Esophagus squamous epithelium (tissue), 5 donors: ENCODE measurements around the gene FBXW11. TPM values are rescaled to one million over a fixed set of nuclear protein-coding genes. Genes with fewer than 3 reads are reported as not detected.

Experiments
- DNase-seq: peaks from one replicate; lab custom pipeline; 2025; lab: John Stamatoyannopoulos, UW
- H3K27ac ChIP-seq, 4 donors: fragments of 200-600 bp; sonication (generic); one replicate each; pipeline ENCODE4 v1.5.1; 2016 to 2019; ENCODE audit warnings: mild to moderate bottlenecking in 1 of 4
- H3K27me3 ChIP-seq, 4 donors: fragments of 200-600 bp; sonication (generic); 1 replicate in 3 of 4; 2 replicates in 1 of 4; pipeline versions ENCODE4 v1.5.1 to v1.6.0; 2017 to 2021; ENCODE audit warnings: antibody characterized with exemption in 1 of 4
- H3K36me3 ChIP-seq, 3 donors: fragments of 200-600 bp; sonication (generic); one replicate each; pipeline ENCODE4 v1.5.1; 2016 to 2019
- H3K4me1 ChIP-seq, 3 donors: fragments of 200-600 bp; sonication (generic); one replicate each; pipeline ENCODE4 v1.5.1; 2017 to 2019
- H3K4me3 ChIP-seq, 4 donors: fragments of 200-600 bp; sonication (generic); 1 replicate in 3 of 4; 2 replicates in 1 of 4; pipeline ENCODE4 v1.5.1; 2016 to 2019; ENCODE audit warnings: mild to moderate bottlenecking in 2 of 4, moderate library complexity in 1 of 4
- H3K9me3 ChIP-seq, 3 donors: fragments of 200-600 bp; sonication (generic); one replicate each; pipeline ENCODE4 v1.5.1; 2016 to 2019
- POLR2A ChIP-seq, 4 donors: fragments of 450-650 bp; IDR thresholded peaks; one replicate each; pipeline ENCODE4 v1.6.1; 2017; ENCODE audit warnings: antibody characterized with exemption in 4 of 4, mild to moderate bottlenecking in 4 of 4, moderate library complexity in 3 of 4
- WGBS, 2 donors: methylation state at CpG; one replicate each; pipeline ENCODE4 v1.1.5; 2018; 5-methylcytosine and 5-hydroxymethylcytosine counted together
- intact Hi-C: fragments of 100-400 bp; cut with DNase I; formaldehyde crosslinking; loops from one replicate; pipeline ENCODE4 v1.15.0; 2022
- total RNA-seq, 4 donors: library from RNA; depleted of rRNA; stranded (reverse); fragments of >200 nt; gene quantifications; one replicate each; pipeline ENCODE4 v1.1.0, GENCODE V29; 2016
- TF ChIP-seq, protein P1 (sequence below), 6 experiments: fragments of 450-650 bp in 4 of 6; fragments of 200-600 bp in 2 of 6; sonication (generic) in 2 of 6; IDR thresholded peaks; one replicate each; pipeline ENCODE4 v1.5.1; 2016 to 2019; ENCODE audit warnings: antibody characterized with exemption in 6 of 6, mild to moderate bottlenecking in 4 of 6, moderate library complexity in 4 of 6
- donor health status: DM: yes; HTN: yes; CAD: no.

Gene FBXW11
- total RNA-seq, 4 donors from 2014 or later: 43.5 to 63.2 (median 49.0) TPM

DNA sequence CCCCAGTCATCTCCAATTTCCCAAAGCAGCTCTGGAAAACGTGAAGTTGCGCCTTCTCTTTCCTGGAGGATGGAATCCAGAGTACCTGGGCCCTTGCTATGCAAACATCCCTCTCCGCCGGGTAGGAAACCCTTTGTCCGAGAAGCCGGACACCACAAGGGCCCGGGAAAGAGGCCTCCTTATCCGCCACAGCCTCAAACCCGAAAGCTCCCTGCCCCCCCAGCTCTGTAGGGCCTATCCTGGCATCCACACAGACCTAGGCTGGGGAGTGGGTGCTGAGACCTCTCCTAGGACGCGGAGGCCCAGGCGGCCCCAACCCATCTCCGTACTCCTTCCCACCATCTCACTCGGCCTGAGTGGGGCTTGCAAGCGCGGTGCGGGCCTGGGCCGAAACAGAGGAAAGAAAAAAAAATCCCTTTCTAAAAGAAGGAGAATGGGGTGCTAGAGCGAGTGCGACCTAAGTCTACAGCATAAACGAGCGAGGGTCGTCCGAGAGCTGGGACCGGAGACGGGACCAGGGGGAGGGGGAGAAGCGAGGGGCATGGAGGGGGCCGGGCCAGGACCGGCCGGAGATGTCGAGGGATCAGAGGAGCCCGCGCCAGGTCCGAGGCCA, 624 bp downstream of the FBXW11 start:
- no peak for DNase-seq
- no peaks in the 10 kb centered on the region for H3K36me3 ChIP-seq
- peak overlapping the region; percentile 94 to 98 (median 96) for H3K27ac ChIP-seq
- no peaks in the 10 kb centered on the region for H3K27me3 ChIP-seq
- peaks cover 17 to 60% (median 34%) of the 10 kb centered on the region in 3 donors for H3K4me1 ChIP-seq
- TF ChIP-seq, protein P1, sequence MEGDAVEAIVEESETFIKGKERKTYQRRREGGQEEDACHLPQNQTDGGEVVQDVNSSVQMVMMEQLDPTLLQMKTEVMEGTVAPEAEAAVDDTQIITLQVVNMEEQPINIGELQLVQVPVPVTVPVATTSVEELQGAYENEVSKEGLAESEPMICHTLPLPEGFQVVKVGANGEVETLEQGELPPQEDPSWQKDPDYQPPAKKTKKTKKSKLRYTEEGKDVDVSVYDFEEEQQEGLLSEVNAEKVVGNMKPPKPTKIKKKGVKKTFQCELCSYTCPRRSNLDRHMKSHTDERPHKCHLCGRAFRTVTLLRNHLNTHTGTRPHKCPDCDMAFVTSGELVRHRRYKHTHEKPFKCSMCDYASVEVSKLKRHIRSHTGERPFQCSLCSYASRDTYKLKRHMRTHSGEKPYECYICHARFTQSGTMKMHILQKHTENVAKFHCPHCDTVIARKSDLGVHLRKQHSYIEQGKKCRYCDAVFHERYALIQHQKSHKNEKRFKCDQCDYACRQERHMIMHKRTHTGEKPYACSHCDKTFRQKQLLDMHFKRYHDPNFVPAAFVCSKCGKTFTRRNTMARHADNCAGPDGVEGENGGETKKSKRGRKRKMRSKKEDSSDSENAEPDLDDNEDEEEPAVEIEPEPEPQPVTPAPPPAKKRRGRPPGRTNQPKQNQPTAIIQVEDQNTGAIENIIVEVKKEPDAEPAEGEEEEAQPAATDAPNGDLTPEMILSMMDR (IDR thresholded peaks at IDR 0.05): no peak
- TF ChIP-seq POLR2A (IDR thresholded peaks at IDR 0.05): no peak
- peak overlapping the region; percentile 79 to 97 (median 92) for H3K4me3 ChIP-seq
- H3K9me3 ChIP-seq: no peaks in the 10 kb centered on the region
- intact Hi-C loops: no loop called here
- 1% methylated on average over 15 to 18 of the region's 34 CpGs for WGBS, 2 donors

GRCh38 chr5:172004824-172005237, 1.6 kb downstream of the FBXW11 start:
- Histone ChIP-seq H3K27ac (peak overlapping the region; percentile 94 to 98 (median 96)), H3K9me3 (no peaks in the 10 kb centered on the region), H3K27me3 (no peaks in the 10 kb centered on the region), H3K4me1 (peaks cover 26 to 70% (median 43%) of the 10 kb centered on the region in 3 donors), H3K4me3 (peak overlapping the region; percentile 79 to 97 (median 92)), H3K36me3 (no peaks in the 10 kb centered on the region)
- intact Hi-C loops: no loop called here
- no peak for DNase-seq
- TF ChIP-seq, protein P1 (IDR thresholded peaks at IDR 0.05): no peak
- TF ChIP-seq POLR2A (IDR thresholded peaks at IDR 0.05): no peak
- WGBS, 2 donors: 20 to 31% methylated on average over 3 of the region's 3 CpGs

DNA sequence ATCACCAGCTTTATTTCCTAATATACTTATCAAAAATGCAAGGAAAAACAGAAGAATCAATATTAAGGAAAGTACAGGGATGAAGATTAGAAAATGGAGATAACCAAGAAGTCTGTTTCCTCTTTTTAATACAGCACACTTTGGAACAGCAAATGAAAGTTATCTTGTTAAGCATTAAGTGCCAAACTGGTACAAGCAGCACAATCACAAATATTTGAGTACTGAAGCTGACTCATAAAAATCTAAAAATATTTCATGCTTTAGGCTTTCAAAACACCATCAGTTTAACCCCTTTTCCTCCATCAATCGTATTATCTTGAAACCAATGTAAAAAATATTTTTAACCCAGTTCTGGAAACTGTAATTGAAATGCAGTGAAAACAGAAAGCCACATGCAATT, 2.7 kb downstream of the FBXW11 start:
- Histone ChIP-seq H3K4me1 (peaks cover 26 to 81% (median 48%) of the 10 kb centered on the region in 3 donors), H3K36me3 (no peaks in the 10 kb centered on the region), H3K9me3 (no peaks in the 10 kb centered on the region), H3K27ac (peak overlapping the region in 2 of 4 donors; percentile 9 to 23), H3K27me3 (no peaks in the 10 kb centered on the region), H3K4me3 (peak overlapping the region in 1 of 4 donors; percentile 1)
- no peak for DNase-seq
- 18 to 24% methylated on average over 1 of the region's 1 CpG for WGBS, 2 donors
- TF ChIP-seq, protein P1 (IDR thresholded peaks at IDR 0.05): no peak
- no peak for TF ChIP-seq POLR2A (IDR thresholded peaks at IDR 0.05)
- intact Hi-C loops: no loop called here

DNA sequence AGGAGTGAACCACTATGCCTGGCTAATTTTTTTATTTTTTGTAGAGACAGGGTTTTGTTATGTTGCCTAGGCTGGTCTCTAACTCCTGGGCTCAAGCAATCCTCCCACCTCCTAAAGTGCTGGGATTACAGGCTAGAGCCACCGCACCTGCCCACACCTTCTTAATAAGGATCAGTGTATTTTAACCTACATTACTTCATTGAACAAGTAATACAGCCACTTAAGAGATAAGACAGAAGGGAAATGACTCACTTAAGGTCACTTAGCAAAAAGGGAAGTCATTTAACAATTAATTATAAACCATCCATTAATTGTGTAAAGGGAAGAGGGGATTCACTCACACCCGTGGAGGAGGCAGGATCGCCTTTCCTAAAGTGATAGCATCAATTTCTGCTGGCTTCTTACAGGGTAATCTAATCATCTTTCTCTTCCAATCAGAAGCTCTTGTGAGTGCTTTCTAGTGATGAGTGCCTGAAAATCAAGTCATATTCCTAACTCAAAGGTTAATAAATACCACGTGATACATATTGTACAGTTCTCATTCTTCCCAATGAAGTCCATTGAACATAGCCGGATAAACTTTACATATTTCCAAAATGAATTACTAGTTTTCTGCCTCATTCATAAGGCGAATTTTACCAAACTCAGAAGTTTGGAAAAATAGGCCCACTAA, 3.5 kb downstream of the FBXW11 start:
- H3K27me3 ChIP-seq: no peaks in the 10 kb centered on the region
- H3K27ac ChIP-seq: peak overlapping the region in 2 of 4 donors; percentile 9 to 23
- no peak for DNase-seq
- peaks cover 26 to 83% (median 52%) of the 10 kb centered on the region in 3 donors for H3K4me1 ChIP-seq
- no peak overlapping the region for H3K4me3 ChIP-seq
- intact Hi-C loops: no loop called here
- WGBS, 2 donors: 65 to 74% methylated on average over 6 of the region's 6 CpGs
- H3K9me3 ChIP-seq: no peaks in the 10 kb centered on the region
- no peaks in the 10 kb centered on the region for H3K36me3 ChIP-seq
- no peak for TF ChIP-seq POLR2A (IDR thresholded peaks at IDR 0.05)
- TF ChIP-seq, protein P1 (IDR thresholded peaks at IDR 0.05): no peak

GRCh38 chr5:172002310-172002709, 4.1 kb downstream of the FBXW11 start:
- Histone ChIP-seq H3K4me3 (no peak overlapping the region), H3K9me3 (no peaks in the 10 kb centered on the region), H3K4me1 (peaks cover 22 to 83% (median 51%) of the 10 kb centered on the region in 3 donors), H3K27ac (peak overlapping the region in 1 of 4 donors; percentile 23), H3K27me3 (no peaks in the 10 kb centered on the region), H3K36me3 (no peaks in the 10 kb centered on the region)
- no peak for TF ChIP-seq POLR2A (IDR thresholded peaks at IDR 0.05)
- TF ChIP-seq, protein P1 (IDR thresholded peaks at IDR 0.05): peak in 5 of 6 experiments; percentile 13 to 49 (median 28)
- intact Hi-C loops: no loop called here
- WGBS, 2 donors: 23 to 30% methylated on average over 2 of the region's 2 CpGs
- DNase-seq: no peak
